Right cardiac atrium (tissue), 5 donors: ENCODE measurements around the gene TIPRL. TPM values are rescaled to one million over a fixed set of nuclear protein-coding genes. Genes with fewer than 3 reads are reported as not detected.

Experiments used
- ATAC-seq, 2 donors: fragments of 200-7000 bp; cut with Tn5 transposase; one replicate each; pipeline versions ENCODE4 v1.8.0 to v1.9.1; 2020; ENCODE audit warnings: moderate library complexity in 2 of 2, mild to moderate bottlenecking in 1 of 2
- DNase-seq, 3 donors: peaks; one replicate each; pipeline ENCODE4 v3.0.0-alpha.2; 2020
- H3K27ac ChIP-seq: one replicate; pipeline ENCODE4 v1.5.1; 2013; ENCODE audit warnings: mild to moderate bottlenecking, low read length, control low read depth, moderate library complexity
- H3K27me3 ChIP-seq: one replicate; pipeline ENCODE4 v1.6.1; 2013; ENCODE audit not compliant: control insufficient read depth, insufficient read depth
- H3K4me1 ChIP-seq: one replicate; pipeline ENCODE4 v1.6.1; 2013; ENCODE audit warnings: low read length; ENCODE audit not compliant: control insufficient read depth, insufficient read depth
- H3K4me3 ChIP-seq: one replicate; pipeline ENCODE4 v1.5.1; 2013; ENCODE audit warnings: low read length, control low read depth
- H3K9me3 ChIP-seq: one replicate; pipeline ENCODE4 v1.6.1; 2013; ENCODE audit warnings: low read length; ENCODE audit not compliant: control insufficient read depth
- WGBS: extraction: QIAGEN DNeasy Blood & Tissue Kit; methylation state at CpG from one replicate; pipeline ENCODE4 v1.1.7; 2013; 5-methylcytosine and 5-hydroxymethylcytosine counted together
- intact Hi-C, 4 donors: fragments of 100-400 bp; cut with DNase I; formaldehyde crosslinking; loops; one replicate each; pipeline versions ENCODE4 v1.11.0 to v1.14.0; 2022 to 2023
- long read RNA-seq, 4 donors: library from polyadenylated mRNA; unstranded; transcript quantifications; one replicate each; pipeline ENCODE4 v2.0.0, GENCODE V29; 2020 to 2021
- polyA plus RNA-seq: library from polyadenylated mRNA; stranded (reverse); fragments of 200-250 nt; gene quantifications from one replicate; pipeline ENCODE4 v1.2.3, GENCODE V29; 2013
- total RNA-seq, 4 donors: library from RNA; stranded (reverse); fragmentation: NEBNext Ultra II Directional; extraction: Animal tissue kit (Norgen Biotek cat#: 25700); gene quantifications; one replicate each; pipeline ENCODE4 v1.2.1, GENCODE V29; 2021
- donor health status: healthy with polysubstance abuse.
- donor health status: DM: no; HTN: yes; CAD: no.
- donor health status: DM: no; HTN: no; CAD: no.
- donor health status: DM: no; HTN: yes; CAD: no; lungs with severe emphysema.
- donor health status: DM: yes; HTN: yes; CAD: no.

The TIPRL gene
- 10 to 100 TPM; 22.5 to 28.8 (median 26.4) TPM for total RNA-seq
- 17.0 TPM for polyA plus RNA-seq
- long read RNA-seq, donor 1, transcript TIPRL-202 (7 exons, 3,032 nt) = major isoform, 40 of 47 reads
- long read RNA-seq, donor 1, partial matches to known transcripts = 0 of 47 reads
- long read RNA-seq, donor 1, other reads (novel, unspliced or antisense) = 6 of 47 reads
- long read RNA-seq, donor 2, transcript TIPRL-202 (7 exons, 3,032 nt) = major isoform, 14 of 17 reads
- long read RNA-seq, donor 2, partial matches to known transcripts = 0 of 17 reads
- long read RNA-seq, donor 2, other reads (novel, unspliced or antisense) = 3 of 17 reads
- long read RNA-seq, donor 3, transcript TIPRL-202 (7 exons, 3,032 nt) = major isoform, 53 of 68 reads
- long read RNA-seq, donor 3, partial matches to known transcripts = 1 of 68 reads
- long read RNA-seq, donor 3, other reads (novel, unspliced or antisense) = 14 of 68 reads
- long read RNA-seq, donor 4, transcript TIPRL-202 (7 exons, 3,032 nt) = major isoform, 11 of 18 reads
- long read RNA-seq, donor 4, partial matches to known transcripts = 1 of 18 reads
- long read RNA-seq, donor 4, other reads (novel, unspliced or antisense) = 6 of 18 reads

- DNase-seq (peak; percentile 96 to 98 (median 98)), ATAC-seq (peak; percentile 95 to 98)
- H3K9me3 ChIP-seq = no peaks in the 10 kb centered on the region
- WGBS = under 1% methylated on average over 56 of the region's 56 CpGs
- H3K4me1 ChIP-seq = peaks cover 3% of the 10 kb centered on the region
- peak within 1 kb of the TSS; percentile 83 for H3K27ac ChIP-seq
- intact Hi-C loops = no loop called here
- peak within 1 kb of the TSS; percentile 67 for H3K4me3 ChIP-seq
- no peaks in the 10 kb centered on the region for H3K27me3 ChIP-seq
These were observed at the start of gene TIPRL for GRCh38 chr1:168178638-168179437. TIPRL (plus strand) TSS chr1:168178962; CDS start chr1:168179078, 116 bp downstream.

DNA sequence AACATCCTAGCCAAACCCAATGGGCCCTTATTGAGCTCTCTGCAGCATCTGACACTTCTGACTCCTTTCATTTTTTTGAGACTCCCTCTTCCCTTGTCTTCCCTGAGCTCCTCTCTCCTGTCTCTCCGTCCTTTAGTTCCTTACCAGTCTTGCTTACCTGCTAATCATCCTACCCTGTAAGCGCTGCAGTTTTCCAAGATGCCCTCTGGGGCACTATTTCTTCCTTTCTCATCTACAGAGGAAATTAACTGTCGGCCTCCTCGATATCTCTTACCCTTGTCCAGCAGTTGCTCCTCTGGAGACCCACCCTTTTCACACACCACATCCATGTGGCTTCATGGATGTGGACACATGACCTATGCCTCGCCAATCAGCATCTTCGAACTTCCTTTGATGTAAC, 48.8 kb upstream of the TIPRL start:
- WGBS = 86% methylated on average over 6 of the region's 6 CpGs
- intact Hi-C loops = no loop called here
- no peak overlapping the region for H3K27ac ChIP-seq
- H3K4me1 ChIP-seq = no peaks in the 10 kb centered on the region
- H3K9me3 ChIP-seq = no peaks in the 10 kb centered on the region
- ATAC-seq (no peak), DNase-seq (no peak)
- no peak overlapping the region for H3K4me3 ChIP-seq
- H3K27me3 ChIP-seq = no peaks in the 10 kb centered on the region

DNA sequence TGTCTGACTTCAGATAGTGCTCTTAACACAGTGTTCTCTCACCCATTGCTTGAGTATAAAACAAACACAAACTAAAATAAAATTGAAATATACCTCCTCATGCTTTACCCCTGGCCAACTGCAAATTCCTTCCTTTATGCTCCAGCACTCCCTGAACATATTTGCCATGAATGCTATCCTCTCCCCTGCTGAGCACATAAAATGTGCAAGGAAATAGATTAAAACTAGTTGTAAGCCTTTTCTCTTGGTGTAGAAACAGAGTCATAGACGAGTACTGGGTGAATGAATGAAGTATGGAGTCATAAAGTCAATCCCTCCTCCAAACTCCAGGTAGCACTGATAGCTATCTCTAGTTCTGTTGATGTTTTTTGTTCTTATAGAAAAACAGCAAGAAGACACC, 44.6 kb upstream of the TIPRL start:
- Histone ChIP-seq H3K4me3 (no peak overlapping the region), H3K9me3 (no peaks in the 10 kb centered on the region), H3K4me1 (peaks cover 5% of the 10 kb centered on the region), H3K27ac (no peak overlapping the region), H3K27me3 (no peaks in the 10 kb centered on the region)
- no peak for DNase-seq
- 74% methylated on average over 1 of the region's 1 CpG for WGBS
- no peak for ATAC-seq
- intact Hi-C loops = no loop called here

GRCh38 chr1:168134642-168135041, 44.1 kb upstream of the TIPRL start:
- no peak for ATAC-seq
- WGBS = 77% methylated on average over 7 of the region's 7 CpGs
- H3K27ac ChIP-seq = no peak overlapping the region

GRCh38 chr1:168135116-168135920, 43.4 kb upstream of the TIPRL start:
- Histone ChIP-seq H3K27ac (no peak overlapping the region), H3K4me1 (peaks cover 5% of the 10 kb centered on the region), H3K9me3 (no peaks in the 10 kb centered on the region), H3K27me3 (no peaks in the 10 kb centered on the region), H3K4me3 (peak overlapping the region; percentile 60)
- intact Hi-C loops = no loop called here
- ATAC-seq (peak in 1 of 2 donors; percentile 5), DNase-seq (no peak)
- WGBS = 38% methylated on average over 12 of the region's 12 CpGs

More at GRCh38 chr1:168134642-168135041, 44.1 kb upstream of the TIPRL start:
- DNase-seq = no peak
- no peaks in the 10 kb centered on the region for H3K9me3 ChIP-seq
- peaks cover 5% of the 10 kb centered on the region for H3K4me1 ChIP-seq
- intact Hi-C loops = no loop called here
- H3K4me3 ChIP-seq = no peak overlapping the region
- no peaks in the 10 kb centered on the region for H3K27me3 ChIP-seq

DNA sequence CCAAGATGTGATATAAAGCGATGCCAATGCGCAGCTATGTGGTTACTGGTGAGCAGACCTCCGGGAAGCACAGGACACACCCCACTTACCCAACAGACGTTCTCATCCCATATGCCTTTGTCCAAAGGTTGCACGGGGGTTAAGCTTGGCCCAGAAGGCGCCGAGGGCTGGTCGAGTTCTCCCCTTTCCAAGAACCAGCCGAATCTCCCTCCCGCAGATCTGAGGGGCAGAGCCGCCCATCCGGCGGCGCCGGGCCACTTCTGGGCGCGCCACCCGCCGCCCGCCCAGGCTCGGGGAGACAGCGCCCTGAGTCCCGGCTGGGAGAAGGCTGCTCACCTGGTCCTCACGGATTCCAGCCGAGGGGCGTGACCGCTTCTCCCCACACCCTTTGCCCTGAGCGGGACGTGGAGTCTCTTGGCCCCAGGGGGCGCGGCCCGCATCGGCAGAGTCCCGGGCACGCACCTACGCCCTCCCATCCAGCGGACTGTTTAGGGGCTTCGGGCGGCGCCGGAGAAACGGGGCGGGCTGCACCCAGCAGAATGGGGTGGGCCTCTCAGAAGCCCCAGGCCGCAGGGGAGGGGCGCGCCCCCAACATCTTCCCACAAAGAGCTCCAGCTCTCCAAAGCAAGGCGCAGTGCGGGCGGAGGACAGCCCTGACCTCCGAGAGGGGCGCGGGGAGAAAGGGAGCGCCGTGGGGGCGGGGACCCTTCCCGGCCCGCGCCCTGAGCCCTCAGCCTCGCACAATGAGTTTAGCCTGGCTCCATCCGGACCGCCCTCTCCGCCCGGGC, 42.6 kb upstream of the TIPRL start:
- Histone ChIP-seq H3K4me1 (peaks cover 5% of the 10 kb centered on the region), H3K27ac (peak overlapping the region; percentile 16), H3K9me3 (no peaks in the 10 kb centered on the region), H3K27me3 (no peaks in the 10 kb centered on the region), H3K4me3 (peak overlapping the region; percentile 60)
- WGBS = under 1% methylated on average over 63 of the region's 63 CpGs
- intact Hi-C loops = no loop called here
- peak; percentile 50 to 69 for ATAC-seq
- peak; percentile 33 to 75 (median 56) for DNase-seq

DNA sequence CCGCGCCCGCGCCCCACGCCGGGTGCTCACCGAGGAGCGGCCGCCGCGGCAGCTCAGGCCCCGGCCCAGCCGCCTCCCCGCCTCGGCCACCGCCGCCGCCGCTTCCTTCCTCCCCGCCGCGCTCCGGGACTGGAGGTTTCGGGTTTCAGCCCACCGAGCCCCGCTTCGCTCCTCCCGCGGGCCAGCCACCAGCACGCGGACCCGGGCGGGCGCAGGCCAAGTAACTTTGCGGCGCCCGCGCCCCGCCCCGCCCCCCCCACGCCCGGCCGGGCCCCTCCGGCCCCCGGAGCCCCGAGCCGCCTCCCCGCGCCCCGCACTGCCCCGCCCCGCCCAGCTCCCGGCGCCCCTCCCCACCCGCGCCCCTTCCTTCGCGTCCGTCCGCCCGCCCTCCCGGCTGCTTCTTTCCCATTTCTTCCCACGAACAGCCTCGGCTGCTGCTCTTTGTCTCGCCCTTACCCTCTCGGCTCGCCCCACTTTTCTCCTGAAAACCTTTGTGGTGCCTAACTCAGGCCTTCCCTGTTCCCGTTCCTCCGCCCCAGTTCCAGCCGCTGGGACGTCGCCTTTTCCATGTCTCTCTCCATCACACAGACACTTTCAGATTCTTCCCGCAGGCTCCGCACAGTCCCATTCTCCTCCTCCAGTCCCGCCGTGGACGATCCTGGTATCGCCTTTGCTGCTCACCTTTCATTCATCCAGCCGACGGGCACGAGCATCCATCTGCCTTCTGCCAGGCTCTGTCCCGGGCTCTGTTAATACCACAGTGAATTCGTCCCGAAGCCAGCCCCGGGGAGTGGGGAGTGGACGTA, 41.9 kb upstream of the TIPRL start, which contains the start of gene GPR161:
Gene GPR161 (minus strand): TSS at position 222 of the 806 bp plus-strand sequence. CDS start 32,080 bp downstream, outside the sequence.
- ATAC-seq = peak; percentile 66 to 75
- intact Hi-C loops = no loop called here
- peak within 1 kb of the TSS; percentile 60 for H3K4me3 ChIP-seq
- H3K9me3 ChIP-seq = no peaks in the 10 kb centered on the region
- H3K27ac ChIP-seq = peak within 1 kb of the TSS; percentile 89
- peak; percentile 63 to 88 (median 83) for DNase-seq
- H3K4me1 ChIP-seq = peaks cover 5% of the 10 kb centered on the region
- H3K27me3 ChIP-seq = no peaks in the 10 kb centered on the region
- WGBS = under 1% methylated on average over 86 of the region's 86 CpGs

- intact Hi-C loops = no loop called here
- Histone ChIP-seq H3K4me3 (peak overlapping the region; percentile 60), H3K27me3 (no peaks in the 10 kb centered on the region), H3K4me1 (peaks cover 5% of the 10 kb centered on the region), H3K9me3 (no peaks in the 10 kb centered on the region), H3K27ac (peak overlapping the region; percentile 89)
- ATAC-seq (peak; percentile 45 to 53), DNase-seq (no peak)
- WGBS = 4% methylated on average over 6 of the region's 6 CpGs
These were observed 41.3 kb upstream of the TIPRL start for GRCh38 chr1:168137515-168137821.

- no peaks in the 10 kb centered on the region for H3K27me3 ChIP-seq
- peaks cover 5% of the 10 kb centered on the region for H3K4me1 ChIP-seq
- DNase-seq (no peak), ATAC-seq (no peak)
- H3K4me3 ChIP-seq = no peak overlapping the region
- H3K9me3 ChIP-seq = no peaks in the 10 kb centered on the region
- H3K27ac ChIP-seq = no peak overlapping the region
- 90% methylated on average over 5 of the region's 5 CpGs for WGBS
- intact Hi-C loops = no loop called here
These were observed 40.6 kb upstream of the TIPRL start for GRCh38 chr1:168138134-168138533.
